CD4-positive, CD25-positive, alpha-beta regulatory T cell (primary cell): Measurements from ENCODE around the gene CBX6. TPM values are rescaled to one million over a fixed set of nuclear protein-coding genes. Genes with fewer than 3 reads are reported as not detected.

Source experiments
- ATAC-seq, 2 donors: fragments of 150-1000 bp; cut with Tn5 transposase; one replicate each; pipeline ENCODE4 v1.10.0; 2021; ENCODE audit warnings: low read depth in 2 of 2, moderate number of reproducible peaks in 2 of 2, moderate library complexity in 1 of 2
- DNase-seq, 3 donors: peaks; one replicate each; pipeline versions ENCODE4 v3.0.0 to v3.0.0-alpha.2; 2012 to 2022; ENCODE audit warnings: mixed read lengths in 1 of 3
- H3K27ac ChIP-seq: one replicate; pipeline ENCODE4 v1.7.0; 2013; ENCODE audit warnings: mild to moderate bottlenecking, low read length; ENCODE audit not compliant: insufficient read depth, poor library complexity, severe bottlenecking
- H3K27me3 ChIP-seq: one replicate; pipeline ENCODE4 v1.7.0; 2013; ENCODE audit warnings: low read length; ENCODE audit not compliant: control insufficient read depth, insufficient read depth
- H3K36me3 ChIP-seq: one replicate; pipeline ENCODE4 v1.7.0; 2013; ENCODE audit warnings: mild to moderate bottlenecking, low read length, moderate library complexity; ENCODE audit not compliant: control insufficient read depth, insufficient read depth
- H3K4me1 ChIP-seq: 2 replicates; pipeline ENCODE4 v1.7.0; 2013; ENCODE audit warnings: mild to moderate bottlenecking, low read length; ENCODE audit not compliant: insufficient read depth, control insufficient read depth, poor library complexity, severe bottlenecking
- H3K4me3 ChIP-seq: one replicate; pipeline ENCODE4 v1.7.0; 2013; ENCODE audit warnings: low read depth, mild to moderate bottlenecking, low read length, moderate library complexity
- H3K9me3 ChIP-seq, 2 experiments: 1 replicate in 1 of 2; 2 replicates in 1 of 2; pipeline ENCODE4 v1.7.0; 2013; ENCODE audit warnings: low read length in 2 of 2, mild to moderate bottlenecking in 1 of 2, moderate library complexity in 1 of 2; ENCODE audit not compliant: control insufficient read depth in 2 of 2
- H3K27ac Mint-ChIP-seq, 3 donors: one replicate each; pipeline ENCODE4 v1.8.0; 2020 to 2022; ENCODE audit warnings: mild to moderate bottlenecking in 3 of 3, mixed read lengths in 3 of 3, moderate library complexity in 2 of 3
- H3K27me3 Mint-ChIP-seq: one replicate; pipeline ENCODE4 v1.8.0; 2022; ENCODE audit warnings: mild to moderate bottlenecking, mixed read lengths
- H3K36me3 Mint-ChIP-seq: one replicate; pipeline ENCODE4 v1.8.0; 2020; ENCODE audit warnings: mixed read lengths
- H3K4me1 Mint-ChIP-seq, 4 donors: one replicate each; pipeline ENCODE4 v1.8.0; 2020 to 2022; ENCODE audit warnings: mixed read lengths in 4 of 4, mild to moderate bottlenecking in 1 of 4
- H3K4me3 Mint-ChIP-seq, 4 donors: one replicate each; pipeline ENCODE4 v1.8.0; 2020 to 2022; ENCODE audit warnings: mild to moderate bottlenecking in 4 of 4, mixed read lengths in 4 of 4, moderate library complexity in 3 of 4
- H3K9me3 Mint-ChIP-seq, 7 donors: one replicate each; pipeline ENCODE4 v1.8.0; 2020 to 2022; ENCODE audit warnings: mixed read lengths in 7 of 7, mild to moderate bottlenecking in 3 of 7, moderate library complexity in 2 of 7
- polyA plus RNA-seq, 4 donors: library from polyadenylated mRNA; unstranded; fragments of 300-500 nt; fragmentation: Illumina TruSeq; gene quantifications; one replicate each; pipeline ENCODE4 v1.2.3, GENCODE V29; 2021
- total RNA-seq: library from RNA; stranded (reverse); gene quantifications from one replicate; pipeline ENCODE4 v1.2.3, GENCODE V29; 2022

CBX6 gene
- total and polyA plus RNA-seq, 5 donors from 2014 or later: 4.1 to 47.2 (median 5.7) TPM

GRCh38 chr22:38868286-38868721 is 3.7 kb downstream of the CBX6 start:
- DNase-seq: no peak
- no peak overlapping the region for H3K4me3 ChIP-seq
- peaks cover 44% of the 10 kb centered on the region for H3K4me1 ChIP-seq
- Mint-ChIP-seq H3K4me1 (peaks cover 4 to 43% (median 21%) of the 10 kb centered on the region in 4 donors), H3K27me3 (peaks cover 3% of the 10 kb centered on the region), H3K36me3 (no peaks in the 10 kb centered on the region), H3K9me3 (no peaks in the 10 kb centered on the region), H3K27ac (peak overlapping the region in 1 of 3 donors; percentile 38), H3K4me3 (peak overlapping the region in 1 of 4 donors; percentile 83)
- no peaks in the 10 kb centered on the region for H3K27me3 ChIP-seq
- peak overlapping the region; percentile 11 for H3K27ac ChIP-seq
- peaks cover 19% of the 10 kb centered on the region for H3K36me3 ChIP-seq
- H3K9me3 ChIP-seq: no peaks in the 10 kb centered on the region
- no peak for ATAC-seq

GRCh38 chr22:38867471-38868285 is 4.3 kb downstream of the CBX6 start:
- no peaks in the 10 kb centered on the region for H3K9me3 ChIP-seq
- no peaks in the 10 kb centered on the region for H3K36me3 Mint-ChIP-seq
- no peaks in the 10 kb centered on the region for H3K9me3 Mint-ChIP-seq
- no peak for ATAC-seq
- H3K27me3 ChIP-seq: no peaks in the 10 kb centered on the region
- H3K4me3 ChIP-seq: no peak overlapping the region
- peaks cover 19% of the 10 kb centered on the region for H3K36me3 ChIP-seq
- peaks cover 2 to 43% (median 18%) of the 10 kb centered on the region in 4 donors for H3K4me1 Mint-ChIP-seq
- no peak overlapping the region for H3K27ac ChIP-seq
- H3K27me3 Mint-ChIP-seq: no peaks in the 10 kb centered on the region
- H3K4me1 ChIP-seq: peaks cover 37% of the 10 kb centered on the region
- no peak overlapping the region for H3K27ac Mint-ChIP-seq
- DNase-seq: no peak
- peak overlapping the region in 1 of 4 donors; percentile 83 for H3K4me3 Mint-ChIP-seq

- peaks cover 2 to 40% (median 18%) of the 10 kb centered on the region in 4 donors for H3K4me1 Mint-ChIP-seq
- peaks cover 19% of the 10 kb centered on the region for H3K36me3 ChIP-seq
- no peaks in the 10 kb centered on the region for H3K27me3 Mint-ChIP-seq
- peaks cover 33% of the 10 kb centered on the region for H3K4me1 ChIP-seq
- no peak overlapping the region for H3K27ac Mint-ChIP-seq
- H3K36me3 Mint-ChIP-seq: no peaks in the 10 kb centered on the region
- DNase-seq (no peak), ATAC-seq (no peak)
- no peaks in the 10 kb centered on the region for H3K9me3 Mint-ChIP-seq
- no peak overlapping the region for H3K27ac ChIP-seq
- no peaks in the 10 kb centered on the region for H3K9me3 ChIP-seq
- H3K4me3 Mint-ChIP-seq: no peak overlapping the region
- H3K4me3 ChIP-seq: no peak overlapping the region
- no peaks in the 10 kb centered on the region for H3K27me3 ChIP-seq
These were observed 4.9 kb downstream of the CBX6 start for GRCh38 chr22:38867124-38867455.

- Histone ChIP-seq H3K36me3 (peaks cover 19% of the 10 kb centered on the region), H3K4me1 (peaks cover 33% of the 10 kb centered on the region), H3K27ac (no peak overlapping the region), H3K4me3 (no peak overlapping the region), H3K27me3 (no peaks in the 10 kb centered on the region), H3K9me3 (no peaks in the 10 kb centered on the region)
- no peaks in the 10 kb centered on the region for H3K36me3 Mint-ChIP-seq
- no peak overlapping the region for H3K27ac Mint-ChIP-seq
- no peaks in the 10 kb centered on the region for H3K9me3 Mint-ChIP-seq
- ATAC-seq (no peak), DNase-seq (no peak)
- H3K4me1 Mint-ChIP-seq: peaks cover 2 to 39% (median 18%) of the 10 kb centered on the region in 4 donors
- no peaks in the 10 kb centered on the region for H3K27me3 Mint-ChIP-seq
- H3K4me3 Mint-ChIP-seq: no peak overlapping the region
These were observed 5.5 kb downstream of the CBX6 start for GRCh38 chr22:38866399-38867123.

- Mint-ChIP-seq H3K27ac (no peak overlapping the region), H3K27me3 (no peaks in the 10 kb centered on the region), H3K4me1 (peaks cover 2 to 36% (median 18%) of the 10 kb centered on the region in 4 donors), H3K4me3 (no peak overlapping the region), H3K36me3 (no peaks in the 10 kb centered on the region), H3K9me3 (no peaks in the 10 kb centered on the region)
- Histone ChIP-seq H3K27me3 (no peaks in the 10 kb centered on the region), H3K36me3 (peaks cover 19% of the 10 kb centered on the region), H3K4me3 (no peak overlapping the region), H3K27ac (no peak overlapping the region), H3K9me3 (no peaks in the 10 kb centered on the region), H3K4me1 (peaks cover 27% of the 10 kb centered on the region)
- DNase-seq (no peak), ATAC-seq (no peak)
These were observed 6.0 kb downstream of the CBX6 start for GRCh38 chr22:38866024-38866398.

- H3K27ac ChIP-seq: no peak overlapping the region
- Mint-ChIP-seq H3K27me3 (no peaks in the 10 kb centered on the region), H3K9me3 (no peaks in the 10 kb centered on the region), H3K27ac (no peak overlapping the region), H3K4me3 (no peak overlapping the region), H3K4me1 (peaks cover 0 to 30% (median 15%) of the 10 kb centered on the region in 4 donors), H3K36me3 (no peaks in the 10 kb centered on the region)
- no peaks in the 10 kb centered on the region for H3K27me3 ChIP-seq
- H3K9me3 ChIP-seq: no peaks in the 10 kb centered on the region
- H3K4me3 ChIP-seq: no peak overlapping the region
- H3K4me1 ChIP-seq: peaks cover 21% of the 10 kb centered on the region
- peaks cover 19% of the 10 kb centered on the region for H3K36me3 ChIP-seq
- ATAC-seq (no peak), DNase-seq (no peak)
These were observed 6.6 kb downstream of the CBX6 start for GRCh38 chr22:38865201-38866023.

GRCh38 chr22:38864361-38865191 is 7.4 kb downstream of the CBX6 start:
- no peak for ATAC-seq
- Histone ChIP-seq H3K36me3 (peaks cover 15% of the 10 kb centered on the region), H3K4me1 (peaks cover 13% of the 10 kb centered on the region), H3K4me3 (no peak overlapping the region), H3K27me3 (no peaks in the 10 kb centered on the region), H3K27ac (no peak overlapping the region), H3K9me3 (no peaks in the 10 kb centered on the region)
- Mint-ChIP-seq H3K4me3 (no peak overlapping the region), H3K27me3 (no peaks in the 10 kb centered on the region), H3K27ac (peak overlapping the region in 2 of 3 donors; percentile 47 to 59), H3K36me3 (no peaks in the 10 kb centered on the region), H3K4me1 (peaks cover 0 to 26% (median 9%) of the 10 kb centered on the region in 4 donors), H3K9me3 (no peaks in the 10 kb centered on the region)
- DNase-seq: no peak
